ENCODE measurements around the gene TDRD6.

TDRD6 gene

DNA sequence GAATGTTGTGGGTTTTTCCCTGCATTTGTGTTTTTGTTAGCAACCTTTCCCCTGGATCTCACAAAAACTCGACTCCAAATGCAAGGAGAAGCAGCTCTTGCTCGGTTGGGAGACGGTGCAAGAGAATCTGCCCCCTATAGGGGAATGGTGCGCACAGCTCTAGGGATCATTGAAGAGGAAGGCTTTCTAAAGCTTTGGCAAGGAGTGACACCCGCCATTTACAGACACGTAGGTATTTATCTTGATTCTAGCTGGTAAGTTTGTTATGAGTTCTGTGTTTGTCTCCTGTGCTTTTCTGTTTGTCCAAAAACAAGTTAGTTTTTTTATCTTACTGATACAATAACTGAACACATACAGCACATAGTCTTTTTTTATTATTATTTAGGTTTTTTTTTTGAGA is 31.9 kb upstream of the TDRD6 start:
- no peak overlapping the region for H3K4me3 Mint-ChIP-seq
- H3K27me3 Mint-ChIP-seq: peaks cover 60% of the 10 kb centered on the region
- H3K4me1 Mint-ChIP-seq (ENCODE audit: low read depth): peaks cover 14% of the 10 kb centered on the region

DNA sequence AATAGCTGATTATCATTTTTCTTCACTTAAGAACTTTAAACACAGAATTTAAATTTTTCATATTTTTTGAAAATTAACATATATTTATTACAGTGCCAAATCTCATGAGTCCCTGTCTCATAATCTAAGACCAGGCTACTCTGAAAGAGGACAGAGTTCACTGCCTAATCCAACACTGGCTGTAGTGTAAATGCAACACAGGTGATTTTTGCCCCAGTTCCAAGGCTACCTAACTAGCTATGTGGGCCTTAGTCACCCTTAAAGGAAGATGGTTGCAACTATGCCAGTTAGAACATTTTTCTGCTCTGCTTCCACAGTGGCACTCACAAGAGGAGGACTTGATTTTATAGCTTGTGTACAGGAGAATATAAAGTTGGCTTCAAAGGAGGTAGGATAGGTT is 30.0 kb upstream of the TDRD6 start:
- DNase-seq: no peak
- H3K36me3 Mint-ChIP-seq (ENCODE audit: low read depth): no peaks in the 10 kb centered on the region
- peaks cover 43% of the 10 kb centered on the region for H3K27me3 Mint-ChIP-seq
- peaks cover 7% of the 10 kb centered on the region for H3K4me1 Mint-ChIP-seq (ENCODE audit: low read depth)
- H3K27ac Mint-ChIP-seq: no peak overlapping the region
- no peaks in the 10 kb centered on the region for H3K9me3 Mint-ChIP-seq
- no peak overlapping the region for H3K4me3 Mint-ChIP-seq

More for the DNA sequence above, 31.9 kb upstream of the TDRD6 start:
- Mint-ChIP-seq H3K9me3 (no peaks in the 10 kb centered on the region), H3K36me3 (ENCODE audit: low read depth) (no peaks in the 10 kb centered on the region), H3K27ac (no peak overlapping the region)
- no peak for DNase-seq

- peaks cover 10% of the 10 kb centered on the region for H3K27me3 Mint-ChIP-seq
- no peak for DNase-seq
- H3K27ac Mint-ChIP-seq: no peak overlapping the region
- no peaks in the 10 kb centered on the region for H3K9me3 Mint-ChIP-seq
- H3K4me1 Mint-ChIP-seq (ENCODE audit: low read depth): no peaks in the 10 kb centered on the region
- H3K4me3 Mint-ChIP-seq: no peak overlapping the region
- no peaks in the 10 kb centered on the region for H3K36me3 Mint-ChIP-seq (ENCODE audit: low read depth)
Observed at GRCh38 chr6:46661483-46661882, 26.2 kb upstream of the TDRD6 start.

DNA sequence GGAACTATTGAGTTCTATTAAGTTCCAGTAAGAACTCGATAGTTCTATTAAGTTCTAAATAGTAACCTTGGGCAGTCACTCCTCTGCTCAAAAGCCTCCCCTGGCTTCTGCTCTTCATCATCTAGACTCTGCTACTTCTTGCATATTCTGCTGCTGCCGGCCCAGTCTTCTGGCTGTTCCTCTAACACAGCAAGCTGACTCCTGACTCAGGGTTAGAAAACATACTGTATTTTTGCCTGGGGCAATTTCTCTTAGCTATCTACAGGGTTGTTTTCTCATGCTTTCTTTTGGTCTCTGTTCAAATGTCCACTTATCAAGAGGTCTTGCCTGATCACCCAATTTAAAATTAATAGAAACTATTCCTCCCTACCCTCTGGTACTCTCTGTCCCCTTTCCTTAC is 20.3 kb upstream of the TDRD6 start:
- Mint-ChIP-seq H3K36me3 (ENCODE audit: low read depth) (no peaks in the 10 kb centered on the region), H3K9me3 (no peaks in the 10 kb centered on the region), H3K4me1 (ENCODE audit: low read depth) (no peaks in the 10 kb centered on the region), H3K27me3 (peaks cover 4% of the 10 kb centered on the region), H3K27ac (no peak overlapping the region), H3K4me3 (no peak overlapping the region)
- no peak for DNase-seq

- no peaks in the 10 kb centered on the region for H3K9me3 Mint-ChIP-seq
- no peaks in the 10 kb centered on the region for H3K4me1 Mint-ChIP-seq (ENCODE audit: low read depth)
- H3K27me3 Mint-ChIP-seq: peaks cover 3% of the 10 kb centered on the region
- no peak overlapping the region for H3K4me3 Mint-ChIP-seq
- no peaks in the 10 kb centered on the region for H3K36me3 Mint-ChIP-seq (ENCODE audit: low read depth)
- no peak overlapping the region for H3K27ac Mint-ChIP-seq
- DNase-seq: no peak
Observed at GRCh38 chr6:46674410-46674809, 13.3 kb upstream of the TDRD6 start.

- peaks cover 12% of the 10 kb centered on the region for H3K27me3 Mint-ChIP-seq
- no peak overlapping the region for H3K4me3 Mint-ChIP-seq
- no peak overlapping the region for H3K27ac Mint-ChIP-seq
- no peaks in the 10 kb centered on the region for H3K36me3 Mint-ChIP-seq (ENCODE audit: low read depth)
- H3K9me3 Mint-ChIP-seq: no peaks in the 10 kb centered on the region
- DNase-seq: no peak
- no peaks in the 10 kb centered on the region for H3K4me1 Mint-ChIP-seq (ENCODE audit: low read depth)
Observed at GRCh38 chr6:46676604-46677313, 10.9 kb upstream of the TDRD6 start.

DNA sequence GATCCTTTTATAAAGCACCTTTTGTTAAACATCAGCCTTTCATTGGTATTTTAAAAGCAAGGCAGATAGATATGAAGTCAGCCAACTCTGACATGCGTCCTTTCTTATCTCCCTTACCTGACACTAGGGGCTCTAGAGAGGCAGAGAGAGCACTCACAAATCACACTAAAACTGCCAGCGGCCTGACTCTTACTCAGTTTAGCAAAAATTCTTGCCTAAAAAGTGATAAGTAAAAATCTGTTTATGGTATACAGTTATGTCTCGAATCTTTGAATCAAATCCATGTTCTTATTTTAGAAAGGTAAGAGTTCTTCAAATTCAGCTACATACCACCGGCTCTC is 10.4 kb upstream of the TDRD6 start:
- DNase-seq: no peak
- Mint-ChIP-seq H3K27ac (no peak overlapping the region), H3K9me3 (no peaks in the 10 kb centered on the region), H3K4me1 (ENCODE audit: low read depth) (no peaks in the 10 kb centered on the region), H3K36me3 (ENCODE audit: low read depth) (no peaks in the 10 kb centered on the region), H3K27me3 (peaks cover 17% of the 10 kb centered on the region), H3K4me3 (no peak overlapping the region)

DNA sequence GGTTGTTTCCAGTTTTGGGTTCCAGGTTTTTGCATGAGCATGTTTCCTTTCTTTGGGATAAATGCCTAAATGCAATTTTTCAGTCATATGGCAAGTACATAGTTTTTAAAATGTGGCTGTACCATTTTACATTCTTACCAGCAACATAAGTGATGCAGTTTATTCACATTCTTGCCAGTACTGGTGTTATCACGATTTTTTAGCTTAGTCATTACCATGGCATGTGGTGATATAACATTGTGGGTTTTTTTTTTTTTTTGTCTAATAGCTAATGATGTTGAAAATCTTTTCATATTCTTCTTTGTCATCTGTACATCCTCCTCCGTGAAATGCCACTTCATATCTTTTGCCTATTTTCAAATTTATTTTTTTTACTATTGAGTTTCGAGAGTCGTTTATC is 2.9 kb upstream of the TDRD6 start:
- H3K9me3 Mint-ChIP-seq: no peaks in the 10 kb centered on the region
- H3K4me3 Mint-ChIP-seq: no peak overlapping the region
- H3K27ac Mint-ChIP-seq: no peak overlapping the region
- no peaks in the 10 kb centered on the region for H3K36me3 Mint-ChIP-seq (ENCODE audit: low read depth)
- peaks cover 24% of the 10 kb centered on the region for H3K27me3 Mint-ChIP-seq
- no peaks in the 10 kb centered on the region for H3K4me1 Mint-ChIP-seq (ENCODE audit: low read depth)
- no peak for DNase-seq

GRCh38 chr6:46688117-46688965 is 656 bp downstream of the TDRD6 start:
- Mint-ChIP-seq H3K27me3 (peaks cover 15% of the 10 kb centered on the region), H3K27ac (no peak overlapping the region), H3K4me1 (ENCODE audit: low read depth) (no peaks in the 10 kb centered on the region), H3K4me3 (no peak overlapping the region), H3K9me3 (no peaks in the 10 kb centered on the region), H3K36me3 (ENCODE audit: low read depth) (no peaks in the 10 kb centered on the region)
- no peak for DNase-seq

DNA sequence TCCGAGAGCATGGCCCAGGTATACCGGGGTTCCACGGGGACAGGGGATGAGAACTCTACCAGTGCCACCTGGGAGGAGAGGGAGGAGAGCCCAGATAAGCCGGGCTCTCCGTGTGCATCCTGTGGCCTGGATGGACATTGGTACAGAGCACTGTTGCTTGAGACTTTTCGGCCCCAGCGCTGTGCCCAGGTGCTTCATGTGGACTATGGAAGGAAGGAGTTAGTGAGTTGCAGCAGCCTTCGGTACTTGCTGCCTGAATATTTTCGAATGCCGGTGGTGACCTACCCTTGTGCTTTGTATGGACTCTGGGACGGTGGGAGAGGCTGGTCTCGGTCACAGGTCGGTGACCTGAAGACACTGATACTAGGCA is 1.3 kb downstream of the TDRD6 start:
- Mint-ChIP-seq H3K27ac (no peak overlapping the region), H3K4me1 (ENCODE audit: low read depth) (no peaks in the 10 kb centered on the region), H3K36me3 (ENCODE audit: low read depth) (no peaks in the 10 kb centered on the region), H3K4me3 (no peak overlapping the region), H3K9me3 (no peaks in the 10 kb centered on the region), H3K27me3 (peaks cover 19% of the 10 kb centered on the region)
- no peak for DNase-seq

- H3K36me3 Mint-ChIP-seq (ENCODE audit: low read depth): no peaks in the 10 kb centered on the region
- no peaks in the 10 kb centered on the region for H3K4me1 Mint-ChIP-seq (ENCODE audit: low read depth)
- no peak for DNase-seq
- no peaks in the 10 kb centered on the region for H3K9me3 Mint-ChIP-seq
- H3K4me3 Mint-ChIP-seq: no peak overlapping the region
- peaks cover 19% of the 10 kb centered on the region for H3K27me3 Mint-ChIP-seq
- H3K27ac Mint-ChIP-seq: no peak overlapping the region
Observed at GRCh38 chr6:46689657-46690056, 2.0 kb downstream of the TDRD6 start.

DNA sequence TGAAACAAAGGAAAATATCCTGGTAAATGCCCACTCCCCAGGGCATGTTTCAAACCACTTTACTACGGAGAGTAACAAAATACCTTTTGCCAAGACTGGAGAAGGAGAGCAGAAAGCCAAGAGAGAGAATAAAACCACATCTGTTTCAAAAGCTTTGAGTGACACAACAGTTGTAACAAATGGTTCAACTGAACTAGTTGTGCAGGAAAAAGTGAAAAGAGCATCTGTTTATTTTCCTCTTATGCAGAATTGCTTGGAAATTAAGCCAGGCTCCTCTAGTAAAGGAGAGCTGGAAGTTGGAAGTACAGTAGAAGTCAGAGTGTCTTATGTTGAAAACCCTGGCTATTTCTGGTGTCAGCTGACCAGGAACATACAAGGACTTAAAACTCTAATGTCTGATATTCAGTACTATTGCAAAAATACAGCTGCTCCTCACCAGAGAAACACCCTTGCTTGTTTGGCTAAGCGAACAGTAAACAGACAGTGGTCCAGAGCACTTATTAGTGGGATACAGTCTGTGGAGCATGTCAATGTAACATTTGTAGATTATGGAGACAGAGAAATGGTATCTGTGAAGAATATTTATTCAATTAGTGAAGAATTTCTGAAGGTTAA is 2.6 kb downstream of the TDRD6 start:
- Mint-ChIP-seq H3K4me3 (no peak overlapping the region), H3K36me3 (ENCODE audit: low read depth) (no peaks in the 10 kb centered on the region), H3K4me1 (ENCODE audit: low read depth) (no peaks in the 10 kb centered on the region), H3K9me3 (no peaks in the 10 kb centered on the region), H3K27me3 (peaks cover 19% of the 10 kb centered on the region), H3K27ac (no peak overlapping the region)
- no peak for DNase-seq

DNA sequence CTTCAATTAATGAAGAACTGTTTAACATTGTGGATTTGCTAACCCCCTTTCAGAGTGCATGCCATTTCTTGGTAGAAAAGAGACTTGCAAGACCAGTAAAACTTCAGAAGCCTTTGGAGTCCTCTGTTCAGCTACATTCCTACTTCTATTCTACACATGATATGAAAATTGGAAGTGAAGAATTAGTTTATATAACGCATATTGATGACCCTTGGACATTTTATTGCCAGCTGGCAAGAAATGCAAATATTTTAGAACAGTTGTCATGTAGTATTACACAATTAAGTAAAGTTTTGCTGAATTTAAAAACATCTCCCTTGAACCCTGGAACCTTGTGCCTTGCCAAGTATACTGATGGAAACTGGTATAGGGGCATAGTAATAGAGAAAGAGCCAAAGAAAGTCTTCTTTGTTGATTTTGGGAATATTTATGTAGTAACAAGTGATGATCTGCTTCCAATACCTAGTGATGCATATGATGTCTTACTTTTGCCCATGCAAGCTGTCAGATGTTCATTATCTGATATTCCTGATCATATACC is 3.3 kb downstream of the TDRD6 start:
- no peak overlapping the region for H3K27ac Mint-ChIP-seq
- DNase-seq: no peak
- H3K9me3 Mint-ChIP-seq: no peaks in the 10 kb centered on the region
- peaks cover 26% of the 10 kb centered on the region for H3K27me3 Mint-ChIP-seq
- no peak overlapping the region for H3K4me3 Mint-ChIP-seq
- H3K36me3 Mint-ChIP-seq (ENCODE audit: low read depth): no peaks in the 10 kb centered on the region
- no peaks in the 10 kb centered on the region for H3K4me1 Mint-ChIP-seq (ENCODE audit: low read depth)

DNA sequence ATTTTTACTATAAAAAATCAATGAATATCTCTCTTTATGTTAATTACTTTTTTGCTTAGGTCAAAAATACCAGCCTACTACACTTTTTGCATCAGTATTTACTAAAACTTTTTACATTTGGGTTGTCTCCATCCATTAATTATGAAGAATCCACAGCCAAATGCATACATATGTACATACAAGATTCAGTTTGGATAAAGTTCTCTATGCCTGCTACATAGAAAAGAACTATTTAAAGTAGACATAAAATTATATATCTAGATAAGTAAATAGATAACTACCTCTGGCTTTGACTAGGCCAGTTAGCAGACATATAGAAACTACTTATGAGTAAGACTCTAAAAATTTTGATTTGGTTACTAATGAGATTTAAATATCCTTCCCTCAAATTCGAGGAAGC is 12.3 kb downstream of the TDRD6 start:
- no peak overlapping the region for H3K27ac Mint-ChIP-seq
- no peak overlapping the region for H3K4me3 Mint-ChIP-seq
- no peaks in the 10 kb centered on the region for H3K36me3 Mint-ChIP-seq (ENCODE audit: low read depth)
- peaks cover 1% of the 10 kb centered on the region for H3K4me1 Mint-ChIP-seq (ENCODE audit: low read depth)
- peaks cover 51% of the 10 kb centered on the region for H3K27me3 Mint-ChIP-seq
- H3K9me3 Mint-ChIP-seq: no peaks in the 10 kb centered on the region
- no peak for DNase-seq

DNA sequence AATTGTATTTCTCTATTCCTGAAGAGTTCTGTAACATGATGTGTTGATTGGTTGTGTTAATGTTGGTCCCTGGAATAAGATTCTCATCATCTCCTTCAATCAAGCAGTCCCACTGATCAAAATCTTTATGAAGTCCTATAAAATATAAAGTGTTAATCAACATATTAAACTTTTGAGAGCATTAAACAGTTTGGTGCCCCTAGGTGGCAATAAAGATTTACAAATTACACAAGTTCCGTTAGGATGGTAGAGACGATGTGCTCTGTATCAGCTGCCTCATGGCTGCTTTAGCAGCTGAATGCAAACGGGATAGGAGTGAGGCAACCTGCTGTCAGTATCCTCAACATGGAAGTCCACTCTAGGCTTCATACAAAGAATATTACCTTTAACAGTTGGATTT is 16.9 kb downstream of the TDRD6 start:
- Mint-ChIP-seq H3K36me3 (ENCODE audit: low read depth) (no peaks in the 10 kb centered on the region), H3K9me3 (no peaks in the 10 kb centered on the region), H3K4me1 (ENCODE audit: low read depth) (peaks cover 1% of the 10 kb centered on the region), H3K27me3 (peaks cover 53% of the 10 kb centered on the region), H3K27ac (no peak overlapping the region), H3K4me3 (no peak overlapping the region)
- DNase-seq: no peak

Data from activated T-cell treated with anti-CD3 and anti-CD28 coated beads, Interleukin-2, amount 50 U/mL, for 24 hours (primary cell).